Ishikawa (cell line): Measurements from ENCODE around the gene STEAP4.

Experiments used
- CEBPB ChIP-seq: IDR thresholded peaks from 2 replicates; pipeline ENCODE4 v1.6.1; 2012
- CREB1 ChIP-seq: IDR thresholded peaks from 2 replicates; pipeline ENCODE4 v1.6.1; 2012; ENCODE audit warnings: low read depth
- EGR1 ChIP-seq: IDR thresholded peaks from 2 replicates; pipeline ENCODE4 v1.6.1; 2012
- EP300 ChIP-seq: IDR thresholded peaks from 2 replicates; pipeline ENCODE4 v1.6.1; 2012; ENCODE audit warnings: borderline replicate concordance
- FOXM1 ChIP-seq: IDR thresholded peaks from 2 replicates; pipeline ENCODE4 v1.6.1; 2012; ENCODE audit warnings: low read depth, borderline replicate concordance
- MAX ChIP-seq: IDR thresholded peaks from 2 replicates; pipeline ENCODE4 v1.6.1; 2012
- NFIC ChIP-seq: IDR thresholded peaks from 2 replicates; pipeline ENCODE4 v1.6.1; 2012
- RAD21 ChIP-seq: IDR thresholded peaks from 2 replicates; pipeline ENCODE4 v1.6.1; 2012; ENCODE audit warnings: low read depth
- REST ChIP-seq: IDR thresholded peaks from 2 replicates; pipeline ENCODE4 v1.6.1; 2012; ENCODE audit warnings: low read depth, mild to moderate bottlenecking
- TAF1 ChIP-seq: IDR thresholded peaks from 2 replicates; pipeline ENCODE4 v1.6.1; 2012; ENCODE audit warnings: low read depth, mild to moderate bottlenecking
- TCF12 ChIP-seq: IDR thresholded peaks from 2 replicates; pipeline ENCODE4 v1.6.1; 2012; ENCODE audit warnings: low read depth
- TEAD4 ChIP-seq: IDR thresholded peaks from 2 replicates; pipeline ENCODE4 v1.6.1; 2012
- USF1 ChIP-seq: IDR thresholded peaks from 2 replicates; pipeline ENCODE4 v1.6.1; 2012
- YY1 ChIP-seq: IDR thresholded peaks from 2 replicates; pipeline ENCODE4 v1.6.1; 2012; ENCODE audit warnings: low read depth
- ZBTB7A ChIP-seq: IDR thresholded peaks from 2 replicates; pipeline ENCODE4 v1.6.1; 2012; ENCODE audit warnings: low read depth

The STEAP4 gene

GRCh38 chr7:88321694-88322093, 15.0 kb upstream of the STEAP4 start:
- TF ChIP-seq NFIC, result no peak
- TF ChIP-seq ZBTB7A, result no peak
- TF ChIP-seq CEBPB, result no peak
- no peak for TF ChIP-seq YY1
- no peak for TF ChIP-seq TEAD4
- no peak for TF ChIP-seq MAX
- no peak for TF ChIP-seq TCF12
- TF ChIP-seq TAF1, result no peak
- TF ChIP-seq EP300, result no peak
- TF ChIP-seq USF1, result no peak
- TF ChIP-seq CREB1, result no peak
- TF ChIP-seq REST, result no peak

GRCh38 chr7:88318196-88318595, 11.5 kb upstream of the STEAP4 start:
- TF ChIP-seq USF1, result no peak
- TF ChIP-seq EP300, result no peak
- TF ChIP-seq FOXM1, result no peak

GRCh38 chr7:88317422-88317821, 10.7 kb upstream of the STEAP4 start:
- TF ChIP-seq TCF12 (no peak), NFIC (no peak), CEBPB (no peak), TEAD4 (no peak), USF1 (no peak), RAD21 (no peak), EP300 (no peak), EGR1 (no peak), REST (no peak), MAX (no peak), ZBTB7A (no peak), FOXM1 (no peak), TAF1 (no peak), YY1 (no peak)

GRCh38 chr7:88316456-88316855, 9.8 kb upstream of the STEAP4 start:
- TF ChIP-seq TAF1 (no peak), ZBTB7A (no peak), TCF12 (no peak), RAD21 (no peak), REST (no peak)

GRCh38 chr7:88315522-88315921, 8.8 kb upstream of the STEAP4 start:
- TF ChIP-seq ZBTB7A (no peak), MAX (no peak), REST (no peak), EP300 (no peak), NFIC (no peak), FOXM1 (no peak), EGR1 (no peak), TEAD4 (no peak), CREB1 (no peak), RAD21 (no peak), USF1 (no peak), TAF1 (no peak), CEBPB (no peak), TCF12 (no peak), YY1 (no peak)
